Middle frontal gyrus (tissue), 1 donor: ENCODE results near the gene HNRNPM.
"Not testable (repeated sequence)": the region's sequence is repeated elsewhere in the genome, so short reads cannot be mapped to it uniquely, and the experiment has no call there.

Source experiments
- DNase-seq: peaks from one replicate; pipeline ENCODE4 v3.0.0-alpha.2; 2015; ENCODE audit warnings: low spot score; ENCODE audit errors: extremely low spot score

HNRNPM gene

DNA sequence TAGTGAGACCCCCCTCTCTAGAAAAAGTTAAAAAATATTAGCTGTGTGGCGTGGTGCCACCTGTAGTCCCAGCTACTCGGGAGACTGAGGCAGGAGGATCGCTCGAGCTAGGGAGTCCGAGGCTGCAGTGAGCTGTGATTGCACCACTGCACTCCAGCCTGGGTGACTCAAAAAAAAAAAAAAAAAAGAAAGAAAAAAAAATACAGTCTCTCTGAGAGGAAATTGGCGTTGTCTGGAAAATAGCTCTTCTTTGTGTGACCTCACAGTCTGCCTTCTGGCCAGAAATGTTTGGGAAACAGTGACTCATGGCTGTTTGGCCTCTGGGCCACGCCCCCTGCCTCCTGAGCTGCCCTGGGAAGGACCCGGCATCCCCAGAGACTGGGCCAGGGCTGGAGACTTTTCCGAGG is 21.0 kb upstream of the HNRNPM start:
- DNase-seq, result no peak

GRCh38 chr19:8425331-8425730 is 19.4 kb upstream of the HNRNPM start:
- DNase-seq, result not testable (repeated sequence)

DNA sequence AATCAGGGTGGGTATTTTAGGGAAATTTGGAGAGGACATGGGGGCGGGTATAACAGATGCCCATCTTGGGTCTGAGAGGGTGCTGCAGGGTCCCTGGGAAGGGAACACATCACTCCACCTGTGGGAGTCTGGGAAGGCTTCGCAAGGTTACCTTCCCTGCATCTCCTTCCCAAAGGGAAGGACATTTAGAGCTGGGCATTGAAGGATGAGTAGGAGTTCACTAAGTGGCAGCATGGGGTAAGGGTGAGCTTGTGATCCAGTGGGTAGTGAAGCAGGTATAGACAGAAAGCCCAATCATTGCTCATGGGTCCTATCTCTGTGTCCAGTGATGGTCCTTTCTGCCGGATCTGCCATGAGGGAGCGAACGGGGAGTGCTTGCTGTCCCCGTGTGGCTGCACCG is 18.5 kb upstream of the HNRNPM start:
- DNase-seq, result no peak

GRCh38 chr19:8429044-8429443 is 15.7 kb upstream of the HNRNPM start:
- no peak for DNase-seq

GRCh38 chr19:8429826-8430225 is 14.9 kb upstream of the HNRNPM start:
- no peak for DNase-seq

DNA sequence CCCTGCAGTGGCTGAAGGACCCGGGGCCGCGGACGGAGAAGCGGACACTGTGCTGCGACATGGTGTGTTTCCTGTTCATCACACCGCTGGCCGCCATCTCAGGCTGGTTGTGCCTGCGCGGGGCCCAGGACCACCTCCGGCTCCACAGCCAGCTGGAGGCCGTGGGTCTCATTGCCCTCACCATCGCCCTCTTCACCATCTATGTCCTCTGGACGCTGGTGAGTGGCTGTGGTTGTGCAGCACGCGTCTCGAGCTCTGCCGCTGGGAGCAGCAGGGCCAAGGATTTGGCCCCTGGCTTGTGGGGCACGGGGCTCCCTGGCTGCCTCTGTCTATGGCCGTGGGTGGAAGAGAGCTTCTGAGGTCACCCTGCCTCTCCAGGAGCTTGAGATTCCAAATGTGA is 14.1 kb upstream of the HNRNPM start:
- no peak for DNase-seq

GRCh38 chr19:8438236-8438635 is 6.5 kb upstream of the HNRNPM start:
- no peak for DNase-seq

DNA sequence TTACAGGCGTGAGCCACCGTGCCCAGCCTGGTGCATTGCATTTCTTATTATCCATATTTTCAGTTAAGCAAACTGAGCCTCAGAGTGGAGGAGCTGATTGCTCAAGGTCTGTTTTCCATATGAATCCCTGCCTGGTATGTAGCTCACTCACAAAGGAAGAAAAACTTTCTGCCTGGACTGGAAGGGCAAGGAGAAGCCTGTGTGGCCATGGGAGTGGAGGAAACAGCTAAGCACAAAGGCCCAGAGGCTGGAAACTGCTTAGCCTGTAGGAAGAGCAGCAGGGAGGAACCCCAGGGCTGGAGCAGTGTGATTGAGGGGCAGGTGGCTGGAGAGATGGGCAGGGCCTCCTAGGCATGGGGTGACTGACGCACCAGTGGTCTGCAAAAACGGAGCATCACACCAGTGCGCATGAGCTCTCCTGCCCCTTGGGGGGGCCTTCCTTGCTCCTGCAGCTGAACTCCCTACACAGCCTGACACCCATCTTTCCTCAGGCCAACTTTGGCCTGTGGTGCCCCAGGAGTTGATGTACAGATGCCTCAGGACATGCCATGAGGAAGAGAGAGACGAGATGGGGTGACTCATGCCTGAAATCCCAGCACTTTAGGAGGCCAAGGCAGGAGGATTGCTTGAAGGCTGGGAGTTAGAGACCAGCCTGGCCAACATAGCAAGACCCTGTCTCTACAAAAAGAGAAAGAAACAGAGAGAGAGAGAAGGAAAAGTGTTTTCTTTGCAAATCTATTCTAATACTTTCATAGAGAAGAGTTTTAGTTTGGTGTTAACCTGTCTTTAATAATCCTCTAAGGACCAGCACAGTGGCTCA is 2.8 kb upstream of the HNRNPM start:
- DNase-seq, result no peak

DNA sequence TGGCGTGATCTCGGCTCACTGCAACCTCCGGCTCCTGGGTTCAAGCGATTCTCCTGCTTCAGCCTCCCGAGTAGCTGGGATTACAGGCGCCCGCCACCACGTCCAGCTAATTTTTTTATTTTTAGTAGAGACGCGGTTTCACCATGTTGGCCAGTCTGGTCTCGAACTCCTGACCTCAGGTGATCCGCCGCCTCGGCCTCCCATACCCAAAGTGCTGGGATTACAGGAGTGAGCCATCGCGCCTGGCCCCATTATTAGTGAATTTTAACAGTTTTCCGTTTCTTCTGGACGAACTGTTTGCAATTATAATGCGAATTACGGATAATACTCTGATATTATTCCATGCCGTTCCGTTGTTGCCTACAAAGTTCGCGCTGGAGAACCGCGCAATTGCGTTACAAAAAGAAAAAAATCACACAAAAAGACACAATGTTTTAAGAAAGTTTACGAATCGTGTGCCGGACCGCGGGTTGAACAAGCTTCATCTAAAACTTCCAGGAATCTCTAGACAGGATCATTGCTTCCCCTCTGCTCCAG is 567 bp upstream of the HNRNPM start:
- not testable (repeated sequence) for DNase-seq

GRCh38 chr19:8445488-8446001 is 770 bp downstream of the HNRNPM start:
- no peak for DNase-seq

DNA sequence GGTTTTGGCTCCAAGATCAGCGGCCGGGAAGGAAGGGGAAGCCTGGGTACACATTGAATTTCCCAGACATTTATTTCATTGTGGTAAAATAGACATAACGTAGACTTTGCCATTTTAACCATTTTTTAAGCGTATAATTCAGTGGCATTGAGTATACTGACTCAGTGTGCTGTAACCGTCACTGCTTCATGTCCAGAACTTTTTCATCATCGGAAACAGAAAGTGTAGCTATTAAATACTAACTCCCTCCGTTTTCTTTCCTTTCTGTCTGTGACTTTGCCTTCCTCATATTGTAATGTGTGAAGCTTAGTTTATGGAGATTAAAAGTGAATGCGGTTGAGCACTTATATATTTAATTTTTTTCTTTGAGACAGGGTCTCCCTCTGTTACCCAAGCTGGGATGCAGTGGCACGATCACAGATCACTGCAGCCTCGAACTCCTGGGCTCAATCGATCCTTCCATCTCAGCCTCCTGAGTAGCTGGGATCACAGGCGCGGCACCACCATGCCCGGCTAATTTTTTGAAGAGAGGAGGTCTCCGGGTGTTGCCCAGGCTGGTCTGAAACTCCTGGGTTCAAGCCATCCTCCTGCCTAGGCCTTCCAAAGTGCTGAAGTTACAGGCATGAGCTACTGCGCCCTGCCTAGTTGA is 1.4 kb downstream of the HNRNPM start:
- DNase-seq, result no peak

DNA sequence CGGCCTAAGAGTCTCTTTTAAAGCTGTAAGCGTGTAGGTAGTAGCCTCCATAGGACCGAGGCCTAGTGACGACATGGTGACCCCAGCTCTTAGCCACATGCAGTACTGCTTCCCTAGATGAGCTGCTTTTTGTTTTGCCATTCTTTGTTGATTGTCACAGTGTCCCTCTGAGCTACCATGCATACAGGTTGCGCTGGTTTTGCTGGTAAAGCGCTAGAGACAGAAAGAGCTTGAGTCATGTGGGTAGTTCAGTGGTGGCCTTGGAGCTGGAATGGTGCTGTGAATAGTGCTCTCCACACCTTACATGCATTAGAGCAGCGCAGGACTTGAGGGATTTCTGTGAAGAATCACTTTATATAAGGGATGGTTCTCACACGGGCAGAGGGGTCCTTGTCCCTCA is 5.1 kb downstream of the HNRNPM start:
- DNase-seq, result no peak

- DNase-seq, result no peak
These were observed 6.6 kb downstream of the HNRNPM start for GRCh38 chr19:8451377-8451776.

GRCh38 chr19:8451885-8452284 is 7.1 kb downstream of the HNRNPM start:
- DNase-seq, result no peak

- DNase-seq, result no peak
These were observed 7.8 kb downstream of the HNRNPM start for GRCh38 chr19:8452446-8453123.

GRCh38 chr19:8453616-8454015 is 8.8 kb downstream of the HNRNPM start:
- no peak for DNase-seq

- DNase-seq, result no peak
These were observed 9.4 kb downstream of the HNRNPM start for GRCh38 chr19:8454218-8454617.

GRCh38 chr19:8455018-8455417 is 10.2 kb downstream of the HNRNPM start:
- DNase-seq, result no peak

DNA sequence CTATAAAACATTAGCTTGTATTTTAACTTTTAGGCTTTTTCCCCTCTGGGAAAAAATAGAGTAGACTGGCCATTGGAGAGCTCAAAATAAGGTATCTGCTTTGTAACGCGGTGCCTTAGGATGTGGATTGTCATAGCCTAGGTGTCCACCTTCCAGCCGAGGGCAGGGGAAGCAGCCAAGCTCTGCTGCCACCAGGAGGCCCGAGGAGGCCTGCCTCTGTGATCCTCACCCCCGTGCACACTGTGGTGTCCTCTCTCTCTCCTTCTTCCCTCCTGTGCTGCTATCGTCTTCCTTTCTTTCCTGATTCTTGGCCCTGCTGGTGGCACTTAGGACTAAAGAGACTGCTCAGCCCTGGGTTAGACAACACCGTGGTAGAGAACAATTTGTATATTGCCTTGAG is 11.3 kb downstream of the HNRNPM start:
- no peak for DNase-seq

- no peak for DNase-seq
These were observed 12.4 kb downstream of the HNRNPM start for GRCh38 chr19:8457209-8457608.

DNA sequence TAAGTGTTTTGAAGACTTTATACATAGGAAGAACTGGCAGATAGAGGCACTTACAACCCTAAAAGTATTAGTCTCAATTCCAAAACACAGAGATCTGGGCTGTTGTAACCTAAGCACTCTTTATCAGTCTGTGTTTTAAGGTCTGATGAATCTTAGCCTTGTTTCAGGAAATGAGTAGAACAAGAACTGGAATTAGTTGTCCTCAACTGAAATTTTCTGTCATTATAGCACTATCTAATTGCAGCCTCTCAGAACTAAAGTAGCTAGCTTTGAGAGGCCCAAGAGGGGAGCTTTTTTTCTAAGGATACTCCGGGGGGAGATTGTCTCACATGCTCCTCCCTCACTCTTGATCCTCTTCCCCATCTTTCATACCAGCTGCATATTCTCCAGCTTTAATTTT is 13.1 kb downstream of the HNRNPM start:
- no peak for DNase-seq

DNA sequence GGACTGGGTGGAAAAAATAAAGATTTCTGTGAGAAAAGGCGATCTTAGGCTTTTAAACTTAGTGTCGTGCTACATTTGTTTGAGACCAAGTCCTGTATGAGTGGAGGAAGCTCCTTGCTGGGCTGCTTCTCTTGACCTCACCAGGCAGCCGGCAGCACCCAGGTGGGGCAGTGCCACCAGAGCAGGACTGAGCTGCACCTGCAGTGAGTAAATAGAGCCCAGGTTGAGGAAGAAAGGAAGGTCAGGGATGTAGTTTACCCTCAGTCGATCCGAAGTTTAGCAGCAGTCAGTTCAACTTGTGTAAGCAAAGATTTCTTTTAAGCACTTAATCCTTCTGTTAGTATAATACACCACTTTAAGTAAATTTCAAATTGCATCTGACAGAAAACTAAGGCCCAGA is 13.6 kb downstream of the HNRNPM start:
- no peak for DNase-seq
